ACHN (cell line): Measurements from ENCODE around the gene PGA5.
"Not testable (repeated sequence)": the region's sequence is repeated elsewhere in the genome, so short reads cannot be mapped to it uniquely, and the experiment has no call there.

Experiments used
- DNase-seq: peaks from one replicate; pipeline ENCODE4 v3.0.0-alpha.2; 2015
- in situ Hi-C: cut with HindIII; loops from 2 replicates; pipeline ENCODE4 v1.10.0; 2017; ENCODE audit warnings: low sequenced_read_pairs, low pct_ligation_motif_present, low pct_unique_long_range_greater_than_20kb

Gene PGA5

DNA sequence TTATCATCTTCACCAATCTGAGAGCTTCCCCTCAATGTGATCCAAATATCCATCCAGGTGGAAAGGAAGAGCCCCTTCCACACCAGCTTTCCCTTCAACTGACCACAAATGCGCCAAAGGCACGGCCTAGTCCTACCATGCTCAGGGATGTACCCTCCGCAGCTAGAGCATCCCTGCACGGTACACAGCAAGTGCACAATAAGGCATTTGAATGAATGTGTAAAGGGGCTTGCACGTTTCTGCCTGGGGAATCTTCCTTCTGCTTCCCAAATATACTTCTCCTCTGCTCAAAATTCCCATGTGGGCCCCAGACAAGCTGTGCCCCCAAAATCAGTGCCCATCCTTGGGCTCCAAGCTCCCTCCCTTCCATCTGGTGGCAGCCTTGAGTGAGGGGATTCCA lies 22.0 kb upstream of the PGA5 start:
- DNase-seq, in situ Hi-C loops: not testable (repeated sequence)

GRCh38 chr11:61222047-61222446 lies 18.9 kb upstream of the PGA5 start, which contains the start of gene PGA4:
PGA4 (plus strand) TSS chr11:61222347; CDS start chr11:61222401, 54 bp downstream.
- in situ Hi-C loops, DNase-seq: not testable (repeated sequence)

DNA sequence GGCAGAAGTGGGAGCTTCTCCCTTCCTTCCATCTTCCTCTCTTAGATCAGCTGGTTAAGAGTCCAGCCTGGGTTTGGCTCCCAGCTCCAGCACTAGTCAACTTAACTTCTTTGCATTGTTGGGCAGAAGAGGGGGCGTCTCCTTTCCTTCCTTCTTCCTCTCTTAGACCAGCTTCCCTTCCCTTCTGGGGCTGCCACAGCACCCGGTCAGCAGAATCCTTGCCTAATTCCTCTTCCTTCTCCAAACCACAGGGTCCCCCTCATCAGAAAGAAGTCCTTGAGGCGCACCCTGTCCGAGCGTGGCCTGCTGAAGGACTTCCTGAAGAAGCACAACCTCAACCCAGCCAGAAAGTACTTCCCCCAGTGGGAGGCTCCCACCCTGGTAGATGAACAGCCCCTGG lies 18.3 kb upstream of the PGA5 start:
- DNase-seq, in situ Hi-C loops: not testable (repeated sequence)

- in situ Hi-C loops, DNase-seq: not testable (repeated sequence)
These were observed 14.4 kb upstream of the PGA5 start for GRCh38 chr11:61226457-61227137.

GRCh38 chr11:61229458-61229857 lies 11.5 kb upstream of the PGA5 start:
- in situ Hi-C loops, DNase-seq: not testable (repeated sequence)

DNA sequence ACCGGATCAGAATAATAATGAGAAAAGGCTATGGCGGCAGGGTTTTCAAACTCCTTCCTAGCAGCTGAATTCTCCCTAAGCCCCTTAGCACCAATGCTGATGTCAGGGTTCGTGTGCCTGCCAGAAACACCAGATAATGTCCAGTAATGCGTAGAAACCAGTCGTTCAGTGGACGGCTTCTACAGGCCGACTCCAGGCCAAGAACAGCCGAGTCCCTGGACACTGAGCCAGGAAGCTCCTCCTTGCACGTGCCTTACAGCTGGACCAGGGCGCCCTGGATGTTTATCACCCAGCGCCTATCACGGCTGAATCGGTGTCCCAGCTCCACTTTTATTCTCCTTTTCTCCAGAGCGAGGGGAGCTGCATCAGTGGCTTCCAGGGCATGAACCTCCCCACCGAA lies 9.9 kb upstream of the PGA5 start:
- DNase-seq, in situ Hi-C loops: not testable (repeated sequence)

DNA sequence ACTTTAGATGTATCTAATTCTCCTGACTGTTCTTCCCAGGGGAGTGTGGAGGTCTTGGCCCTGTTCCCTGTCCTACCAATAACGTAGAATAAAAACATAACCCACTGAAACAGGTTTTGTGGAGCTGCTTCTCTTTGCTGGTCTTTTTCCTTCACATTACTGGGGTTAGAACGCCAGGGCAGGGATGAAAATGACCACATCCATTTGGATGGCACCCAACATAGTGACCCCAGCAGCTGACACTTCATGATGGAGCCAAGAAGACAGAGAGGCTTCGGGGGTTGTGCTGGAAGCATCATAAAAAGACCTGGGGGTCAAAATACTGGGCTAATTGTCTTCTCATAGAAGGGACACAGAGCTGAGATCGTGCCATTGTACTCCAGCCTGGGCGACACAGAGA lies 9.4 kb upstream of the PGA5 start:
- in situ Hi-C loops, DNase-seq: not testable (repeated sequence)

DNA sequence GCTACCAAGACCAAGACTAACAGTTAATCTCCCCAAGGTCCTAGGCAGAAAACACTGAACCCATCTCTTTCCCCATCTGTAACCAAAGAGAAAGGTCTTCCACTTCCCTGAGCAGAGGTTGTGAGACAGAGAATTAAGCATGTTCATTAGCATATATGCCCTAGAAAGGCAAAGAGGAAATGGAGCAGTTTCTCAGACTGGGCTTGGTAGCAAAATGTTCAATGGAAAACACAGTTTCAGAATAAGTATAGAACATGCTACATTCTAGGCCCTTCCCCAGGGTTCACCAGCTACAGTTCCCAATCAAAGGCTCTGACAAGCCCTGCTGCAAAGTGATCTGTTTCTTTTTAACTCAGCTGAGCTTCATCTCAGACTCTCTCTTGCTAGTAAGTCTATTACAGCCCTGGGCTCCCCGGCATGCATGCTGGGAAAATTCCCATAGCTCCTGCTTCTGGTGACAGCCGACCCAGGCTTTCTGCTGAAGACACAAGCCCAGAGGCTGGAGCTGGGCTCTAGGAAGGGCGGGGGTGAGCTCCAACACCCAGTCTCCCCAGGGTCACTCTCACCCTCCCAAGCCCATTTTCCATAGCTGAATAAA lies 8.3 kb upstream of the PGA5 start:
- in situ Hi-C loops, DNase-seq: not testable (repeated sequence)

DNA sequence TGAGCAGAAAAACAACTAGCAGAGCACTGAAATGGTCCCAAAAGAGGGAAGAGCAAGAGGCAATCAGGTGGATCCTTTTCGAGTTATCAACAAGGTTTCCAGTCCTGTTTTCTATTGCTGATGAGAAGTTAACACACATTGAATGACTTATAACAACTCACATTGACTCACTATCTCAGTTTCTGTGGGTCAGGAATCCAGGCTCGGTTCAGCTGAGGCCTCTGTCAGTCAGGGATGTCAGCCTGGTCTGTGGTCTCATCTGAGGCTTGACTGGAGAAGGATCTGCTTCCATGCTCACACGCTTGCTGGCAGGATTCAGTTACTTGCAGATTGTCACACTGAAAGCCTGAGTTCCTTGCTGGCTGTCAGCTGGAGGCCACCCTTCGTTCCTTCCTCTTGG lies 3.8 kb upstream of the PGA5 start:
- in situ Hi-C loops, DNase-seq: not testable (repeated sequence)

- in situ Hi-C loops: not testable (repeated sequence)
These were observed 687 bp upstream of the PGA5 start for GRCh38 chr11:61240288-61240687.

GRCh38 chr11:61241526-61241925 lies 551 bp downstream of the PGA5 start:
- in situ Hi-C loops, DNase-seq: not testable (repeated sequence)

More at GRCh38 chr11:61240288-61240687, 687 bp upstream of the PGA5 start:
- not testable (repeated sequence) for DNase-seq

GRCh38 chr11:61245284-61245964 lies 4.4 kb downstream of the PGA5 start:
- in situ Hi-C loops, DNase-seq: not testable (repeated sequence)

DNA sequence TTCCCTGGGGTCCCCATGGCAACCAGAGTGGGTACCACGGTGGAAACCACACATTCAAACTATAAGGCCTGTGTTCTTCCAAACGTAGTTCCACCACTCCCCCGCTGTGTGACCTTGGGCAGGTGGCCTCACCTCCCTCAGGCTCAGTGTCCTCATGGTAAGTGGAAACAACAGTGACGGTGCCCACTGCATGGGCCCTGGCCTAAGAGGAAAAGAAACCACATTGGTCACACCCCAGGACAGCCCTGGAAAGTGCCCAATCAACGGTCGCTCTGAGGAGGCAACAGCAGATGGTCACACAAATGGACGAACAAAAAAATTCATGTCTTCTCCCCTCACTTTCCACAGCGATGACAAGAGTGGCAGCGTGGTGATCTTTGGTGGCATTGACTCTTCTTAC lies 7.1 kb downstream of the PGA5 start:
- in situ Hi-C loops, DNase-seq: not testable (repeated sequence)

DNA sequence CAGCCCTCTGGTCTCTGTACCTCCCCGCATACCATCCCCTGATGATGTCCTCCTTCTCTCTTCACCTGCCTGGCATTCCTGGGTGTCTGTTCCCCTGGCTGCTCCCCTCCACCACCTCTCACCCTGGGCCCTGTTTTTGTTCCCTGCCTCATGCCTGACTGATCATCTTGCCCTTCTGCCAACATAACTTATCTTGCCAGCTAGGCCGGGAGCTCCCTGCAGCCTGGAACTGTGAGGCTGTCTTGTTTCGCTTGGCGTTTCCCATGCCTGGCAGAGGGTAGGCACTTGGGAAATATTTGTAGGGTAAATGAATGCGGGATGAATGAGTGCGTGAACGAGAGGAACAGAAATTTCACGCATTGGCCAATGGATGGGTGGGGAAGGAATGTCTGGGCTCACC lies 8.2 kb downstream of the PGA5 start:
- DNase-seq, in situ Hi-C loops: not testable (repeated sequence)

GRCh38 chr11:61250796-61251765 lies 10.1 kb downstream of the PGA5 start:
- peak; percentile 52 for DNase-seq
- in situ Hi-C loops: not testable (repeated sequence)

DNA sequence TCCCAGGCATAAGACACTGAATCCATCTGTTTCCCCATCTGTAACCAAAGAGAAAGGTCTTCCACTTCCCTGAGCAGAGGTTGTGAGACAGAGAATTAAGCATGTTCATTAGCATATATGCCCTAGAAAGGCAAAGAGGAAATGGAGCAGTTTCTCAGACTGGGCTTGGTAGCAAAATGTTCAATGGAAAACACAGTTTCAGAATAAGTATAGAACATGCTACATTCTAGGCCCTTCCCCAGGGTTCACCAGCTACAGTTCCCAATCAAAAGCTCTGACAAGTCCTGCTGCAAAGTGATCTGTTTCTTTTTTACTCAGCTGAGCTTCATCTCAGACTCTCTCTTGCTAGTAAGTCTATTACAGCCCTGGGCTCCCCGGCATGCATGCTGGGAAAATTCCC lies 11.4 kb downstream of the PGA5 start:
- in situ Hi-C loops, DNase-seq: not testable (repeated sequence)

DNA sequence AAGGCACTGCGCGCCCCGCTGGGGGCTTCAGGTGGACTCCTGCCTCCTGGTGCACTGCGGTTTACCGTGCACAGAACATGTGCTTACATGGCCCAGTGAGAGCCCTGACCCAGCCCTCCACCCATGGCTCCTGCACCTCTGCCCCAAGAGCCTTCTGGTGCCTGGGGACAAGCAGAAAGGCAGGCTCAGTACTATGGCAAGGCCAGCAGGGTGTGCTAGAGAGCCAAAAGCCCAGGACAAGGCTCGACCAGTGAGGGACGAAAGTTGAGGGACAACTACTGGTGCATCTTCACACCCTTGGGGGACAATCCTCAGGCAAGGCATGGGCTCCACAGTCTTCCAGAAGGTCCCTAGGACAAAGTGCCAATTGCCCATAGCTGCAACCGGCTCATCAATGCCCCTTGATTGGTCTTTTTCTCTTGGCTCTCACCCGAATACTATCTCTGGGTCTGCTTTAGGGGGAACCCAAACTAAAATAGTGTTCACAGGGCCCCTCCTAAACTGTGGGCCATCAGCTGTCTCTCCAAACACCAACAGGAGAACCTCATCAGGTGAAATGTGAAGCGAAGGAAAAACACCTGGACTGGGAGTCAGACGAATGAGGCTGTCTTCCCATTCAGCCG lies 13.5 kb downstream of the PGA5 start:
- in situ Hi-C loops: no loop called here
- peak; percentile 53 for DNase-seq
